Inferior parietal cortex (tissue), 1 donor: Measurements from ENCODE around the gene MRAS.
"Not testable (repeated sequence)": the region's sequence is repeated elsewhere in the genome, so short reads cannot be mapped to it uniquely, and the experiment has no call there.

ENCODE experiments used
- DNase-seq: peaks from one replicate; pipeline ENCODE4 v3.0.0-alpha.2; 2016; ENCODE audit errors: extremely low spot score

Gene MRAS

GRCh38 chr3:138389841-138390581 lies 41.6 kb downstream of the MRAS start:
- DNase-seq, result no peak

- DNase-seq, result no peak
Observed at GRCh38 chr3:138390582-138390932, 42.2 kb downstream of the MRAS start.

- no peak for DNase-seq
Observed at GRCh38 chr3:138394156-138394555, 45.8 kb downstream of the MRAS start.

GRCh38 chr3:138394686-138395085 lies 46.3 kb downstream of the MRAS start:
- no peak for DNase-seq

DNA sequence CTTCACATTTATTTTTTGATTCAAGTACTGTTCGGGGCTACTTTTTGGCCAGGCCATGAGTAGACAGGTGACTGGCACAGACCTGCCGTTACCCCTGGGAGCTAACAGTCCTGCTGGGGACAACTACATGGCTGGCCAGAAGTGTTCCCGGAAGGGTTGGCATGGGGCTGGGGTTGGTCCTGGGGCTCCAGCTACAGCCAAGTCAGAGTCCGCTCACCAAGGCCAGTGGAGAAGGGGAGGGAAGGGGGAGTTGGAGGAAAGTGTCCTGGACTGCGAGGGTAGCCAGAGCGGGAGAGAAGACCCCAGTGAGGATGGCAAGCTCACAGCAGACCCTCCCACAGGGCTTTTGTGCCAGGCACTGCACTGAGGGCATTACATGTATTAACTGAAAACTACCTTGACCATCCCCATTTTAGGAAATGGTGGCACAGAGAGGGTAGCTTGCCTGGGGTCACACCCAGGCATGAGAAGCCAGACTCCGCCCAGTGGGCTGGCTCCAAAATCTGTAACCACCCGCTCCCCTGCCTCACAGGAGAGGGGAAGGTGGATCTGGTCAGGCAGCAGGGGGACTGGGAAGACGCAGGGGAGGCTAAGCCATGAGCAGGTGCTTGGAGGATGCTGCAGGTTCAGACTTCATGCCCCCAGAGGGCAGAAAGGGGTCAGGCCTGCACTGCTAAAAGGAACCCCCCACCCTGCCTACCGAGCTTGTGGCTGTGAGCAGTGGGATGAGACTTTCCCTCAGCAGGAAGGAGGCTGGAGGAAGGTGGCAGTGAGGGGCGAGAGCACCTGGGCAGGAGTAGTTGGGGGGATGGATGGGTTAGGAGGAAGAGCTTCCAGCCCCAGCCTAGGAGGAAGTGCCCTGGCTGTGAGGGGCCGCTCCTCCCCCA lies 47.7 kb downstream of the MRAS start:
- DNase-seq, result no peak

DNA sequence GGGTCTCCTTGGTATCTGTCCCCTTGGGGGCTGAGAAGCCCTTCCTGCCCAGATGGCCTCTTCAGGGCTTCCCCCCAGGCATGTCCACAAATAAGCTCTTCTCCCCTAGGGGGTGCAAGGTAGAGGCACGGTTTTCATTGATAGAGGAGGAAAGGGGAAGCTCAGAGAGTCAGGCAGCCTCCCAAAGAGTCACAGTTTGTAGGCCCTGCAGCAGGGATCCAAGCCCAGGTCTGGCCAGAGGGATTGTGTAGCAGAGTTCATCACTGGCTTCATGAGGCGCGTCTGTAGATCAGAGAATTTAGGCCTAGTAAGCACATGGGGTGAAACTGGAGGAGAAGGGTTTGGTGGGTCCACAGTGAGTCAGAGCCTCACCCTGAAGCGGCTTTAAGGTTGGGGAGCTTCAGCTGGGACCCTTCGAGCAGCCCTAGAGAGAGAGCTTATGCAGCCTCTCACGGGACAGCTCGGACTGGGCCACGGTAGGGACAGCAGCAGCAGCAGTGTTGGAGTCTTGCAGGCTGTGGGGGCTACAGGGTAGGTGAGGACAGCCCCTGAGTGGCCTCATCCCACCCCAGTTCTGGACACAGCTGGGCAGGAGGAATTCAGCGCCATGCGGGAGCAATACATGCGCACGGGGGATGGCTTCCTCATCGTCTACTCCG lies 48.5 kb downstream of the MRAS start:
- DNase-seq, result no peak

DNA sequence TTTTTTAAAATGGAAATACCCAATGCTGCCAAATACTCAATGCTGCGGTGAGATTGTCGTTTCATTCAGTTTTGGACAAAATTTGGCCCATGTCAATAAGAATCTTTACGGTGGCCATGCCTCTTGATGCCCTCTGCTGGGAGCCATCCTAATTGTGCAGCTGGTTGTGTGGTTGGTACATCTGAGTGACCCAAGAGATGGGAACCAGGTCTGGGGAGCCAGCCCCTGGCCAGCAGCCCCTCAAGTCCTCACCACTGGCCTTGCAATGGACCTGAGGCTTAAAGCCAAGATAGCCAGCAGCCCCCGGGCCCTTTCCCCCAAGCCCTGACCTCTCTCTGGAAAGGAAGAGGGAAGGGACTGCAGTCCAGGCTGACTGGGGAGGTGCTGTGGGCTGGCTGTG lies 49.6 kb downstream of the MRAS start:
- DNase-seq, result no peak

- DNase-seq, result no peak
Observed at GRCh38 chr3:138398791-138399575, 50.6 kb downstream of the MRAS start.

- DNase-seq, result no peak
Observed at GRCh38 chr3:138399766-138400165, 51.4 kb downstream of the MRAS start.

DNA sequence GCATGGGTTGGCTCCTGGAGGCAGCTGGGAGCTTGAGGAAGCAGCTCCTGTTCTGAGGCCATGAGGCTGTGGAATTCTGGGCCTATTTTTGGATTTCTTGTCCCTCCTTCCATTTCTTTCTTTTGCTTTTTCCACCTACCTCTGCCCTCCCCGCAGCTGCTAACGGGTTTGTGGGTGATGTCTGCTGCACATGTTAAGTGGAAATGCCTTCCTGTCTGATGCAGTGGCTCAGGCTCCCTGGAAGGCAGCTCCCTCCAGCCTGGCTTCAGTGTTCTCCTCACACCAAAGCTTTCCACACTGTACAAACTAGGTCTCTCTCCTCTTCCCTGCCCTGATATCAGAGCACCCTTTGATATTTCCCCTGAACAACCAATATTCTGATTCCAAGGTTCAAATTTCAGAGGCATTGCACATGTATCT lies 52.3 kb downstream of the MRAS start:
- DNase-seq, result no peak

GRCh38 chr3:138401834-138402233 lies 53.5 kb downstream of the MRAS start:
- DNase-seq, result no peak

- no peak for DNase-seq
Observed at GRCh38 chr3:138404121-138404520, 55.7 kb downstream of the MRAS start.

DNA sequence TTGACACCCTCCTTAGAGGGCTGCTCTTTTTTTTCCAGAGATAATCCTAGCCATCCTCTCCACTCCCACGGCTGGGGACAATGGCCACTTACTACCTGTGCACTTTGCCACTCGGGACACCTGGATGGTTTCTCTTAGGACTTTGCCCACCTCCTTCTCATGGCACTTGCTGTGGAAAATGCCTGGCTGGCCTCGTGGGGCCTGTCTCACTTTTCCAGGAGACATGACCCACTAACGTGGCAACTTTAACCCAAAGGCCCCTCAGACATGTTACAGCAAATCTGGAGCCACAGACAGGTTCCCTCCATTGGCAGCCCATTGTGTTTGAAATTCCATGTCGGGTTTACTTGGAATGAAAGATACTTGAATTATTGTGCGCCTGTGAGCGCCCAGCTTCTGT lies 56.6 kb downstream of the MRAS start:
- DNase-seq, result no peak

GRCh38 chr3:138405486-138405885 lies 57.1 kb downstream of the MRAS start:
- DNase-seq, result no peak

DNA sequence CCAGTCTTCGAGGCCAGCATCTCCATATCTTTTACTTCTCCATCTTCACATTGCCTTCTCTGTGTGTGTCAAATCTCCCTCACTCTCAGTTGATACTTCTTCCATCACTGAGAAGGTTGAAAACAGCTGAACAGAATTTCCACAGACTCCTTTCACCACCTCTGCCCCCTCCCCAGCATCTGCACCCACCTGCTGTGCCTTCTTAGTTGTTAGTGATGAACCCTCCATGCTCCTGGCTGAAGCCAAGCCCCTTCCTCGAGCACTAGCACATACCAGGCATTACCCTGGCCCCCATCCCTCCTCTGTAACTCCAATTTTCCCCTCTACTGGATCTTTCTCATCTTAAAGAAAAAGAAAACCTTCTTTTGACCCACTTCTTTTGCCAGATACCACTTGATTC lies 58.2 kb downstream of the MRAS start:
- DNase-seq, result no peak

- no peak for DNase-seq
Observed at GRCh38 chr3:138407236-138407907, 59.0 kb downstream of the MRAS start.

GRCh38 chr3:138408751-138409570 lies 60.6 kb downstream of the MRAS start:
- peak; percentile 66 for DNase-seq

GRCh38 chr3:138412821-138413551 lies 64.6 kb downstream of the MRAS start:
- DNase-seq, result no peak

DNA sequence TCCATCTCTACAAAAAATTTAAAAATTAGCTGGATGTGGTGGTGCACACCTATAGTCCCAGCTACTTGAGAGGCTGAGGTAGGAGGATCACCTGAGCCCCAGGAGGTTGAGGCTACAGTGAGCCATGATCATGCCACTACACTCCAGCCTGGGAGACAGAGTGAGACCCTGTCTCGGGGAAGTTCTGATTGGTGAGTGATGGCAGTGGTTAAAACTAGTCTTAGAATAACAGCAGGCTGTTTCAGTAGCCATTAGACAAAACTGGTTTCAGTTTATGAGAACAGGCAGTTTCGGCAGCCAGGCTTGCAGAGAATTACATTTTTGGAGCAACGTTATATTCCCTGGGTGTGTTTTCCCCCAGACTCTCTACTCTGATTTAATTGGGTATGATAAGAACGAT lies 67.9 kb downstream of the MRAS start:
- not testable (repeated sequence) for DNase-seq

DNA sequence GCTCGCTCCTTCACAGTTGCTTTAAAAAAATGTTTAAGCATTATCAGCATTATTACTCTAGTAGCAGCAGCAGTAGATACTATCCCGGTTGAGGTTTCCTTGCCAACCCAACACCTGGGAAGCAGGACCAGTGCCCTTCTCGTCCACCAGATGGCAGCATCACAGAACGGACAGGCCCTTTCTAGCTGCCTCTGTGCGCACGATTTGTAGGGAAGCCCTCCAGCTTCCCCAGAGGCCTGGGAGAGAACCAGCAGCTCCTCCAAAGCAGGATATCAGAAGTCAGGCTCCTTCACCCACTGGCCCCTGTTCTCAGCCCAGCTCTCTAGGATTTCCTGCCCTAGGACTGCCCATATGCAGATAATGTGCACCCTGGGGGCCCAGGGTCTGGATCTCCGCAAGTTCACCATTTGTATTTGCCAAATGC lies 69.2 kb downstream of the MRAS start:
- peak; percentile 91 for DNase-seq
